Natural killer cell (primary cell): ENCODE results near the gene VAMP2. TPM values are rescaled to one million over a fixed set of nuclear protein-coding genes. Genes with fewer than 3 reads are reported as not detected.

Source experiments
- ATAC-seq, 3 donors: fragments of 150-1000 bp in 2 of 3; fragments of 200-7000 bp in 1 of 3; cut with Tn5 transposase; 1 replicate in 1 of 3; 2 replicates in 2 of 3; pipeline ENCODE4 v1.10.0; 2021; ENCODE audit warnings: mild to moderate bottlenecking in 2 of 3, moderate library complexity in 2 of 3
- DNase-seq, 2 donors: peaks; one replicate each; pipeline versions ENCODE4 v3.0.0 to v3.0.0-alpha.2; 2013 to 2021; ENCODE audit warnings: mixed read lengths in 1 of 2
- H3K27ac ChIP-seq: one replicate; pipeline ENCODE4 v1.5.1; 2013; ENCODE audit warnings: mild to moderate bottlenecking, low read length
- H3K27me3 ChIP-seq: one replicate; pipeline ENCODE4 v1.6.1; 2013; ENCODE audit warnings: low read length; ENCODE audit not compliant: control insufficient read depth, insufficient read depth
- H3K36me3 ChIP-seq: one replicate; pipeline ENCODE4 v1.6.1; 2013; ENCODE audit warnings: low read length; ENCODE audit not compliant: control insufficient read depth, insufficient read depth
- H3K4me1 ChIP-seq: one replicate; pipeline ENCODE4 v1.6.1; 2013; ENCODE audit warnings: low read length; ENCODE audit not compliant: control insufficient read depth, insufficient read depth
- H3K4me3 ChIP-seq: one replicate; pipeline ENCODE4 v1.5.1; 2013; ENCODE audit warnings: low read length
- H3K9me3 ChIP-seq: one replicate; pipeline ENCODE4 v1.6.1; 2013; ENCODE audit warnings: low read length; ENCODE audit not compliant: control insufficient read depth, insufficient read depth
- H3K27ac Mint-ChIP-seq, 2 donors: one replicate each; pipeline ENCODE4 v1.8.0; 2022; ENCODE audit warnings: mild to moderate bottlenecking in 2 of 2, mixed read lengths in 2 of 2, moderate library complexity in 1 of 2
- H3K27me3 Mint-ChIP-seq, 2 donors: one replicate each; pipeline ENCODE4 v1.8.0; 2022; ENCODE audit warnings: low read depth in 2 of 2, mixed read lengths in 2 of 2
- H3K36me3 Mint-ChIP-seq: one replicate; pipeline ENCODE4 v1.8.0; 2022; ENCODE audit warnings: mixed read lengths
- H3K4me1 Mint-ChIP-seq, 2 donors: one replicate each; pipeline ENCODE4 v1.8.0; 2022; ENCODE audit warnings: mixed read lengths in 2 of 2
- H3K4me3 Mint-ChIP-seq: one replicate; pipeline ENCODE4 v1.8.0; 2022; ENCODE audit warnings: mild to moderate bottlenecking, moderate library complexity, mixed read lengths
- H3K9me3 Mint-ChIP-seq, 2 donors: one replicate each; pipeline ENCODE4 v1.8.0; 2022; ENCODE audit warnings: mixed read lengths in 2 of 2
- CTCF ChIP-seq: fragments of 200-600 bp; IDR thresholded peaks from one replicate; pipeline ENCODE4 v1.8.0; 2022; ENCODE audit warnings: antibody characterized with exemption
- WGBS: methylation state at CpG from one replicate; pipeline ENCODE4 v1.1.7; 2013; ENCODE audit warnings: missing lambda C conversion rate; ENCODE audit not compliant: insufficient coverage; 5-methylcytosine and 5-hydroxymethylcytosine counted together
- intact Hi-C: fragments of 100-400 bp; cut with micrococcal nuclease; formaldehyde crosslinking; loops from one replicate; pipeline ENCODE4 v1.14.2; 2022
- total RNA-seq, 4 donors: library from RNA; stranded (reverse); fragments of 120-200 nt in 1 of 4; gene quantifications; one replicate each; pipeline versions ENCODE4 v1.2.3 to v1.2.4, GENCODE V29; 2013 to 2022

VAMP2 gene
- total RNA-seq, 3 donors from 2014 or later (not counting 1 experiment from before 2014, with no cell fraction given), result 191 to 315 (median 234) TPM

GRCh38 chr17:8151120-8151640 is 11.6 kb downstream of the VAMP2 start:
- Histone ChIP-seq H3K4me3 (peak overlapping the region; percentile 53), H3K36me3 (peaks cover 40% of the 10 kb centered on the region), H3K27me3 (no peaks in the 10 kb centered on the region), H3K9me3 (no peaks in the 10 kb centered on the region), H3K4me1 (peaks cover 68% of the 10 kb centered on the region), H3K27ac (peak overlapping the region; percentile 91)
- no peak for TF ChIP-seq CTCF
- DNase-seq (peak; percentile 89 to 96), ATAC-seq (peak; percentile 50 to 67 (median 62))
- intact Hi-C loops, result loop anchor here (1.0 to 10.0 kb wide), 2 partner anchors 13 to 804 kb away; no protein-coding TSS in a partner anchor
- 0% methylated on average over 38 of the region's 38 CpGs for WGBS
- H3K9me3 Mint-ChIP-seq, result no peaks in the 10 kb centered on the region
- H3K27ac Mint-ChIP-seq, result no peak overlapping the region
- H3K4me3 Mint-ChIP-seq, result peak overlapping the region; percentile 94
- peaks cover 15 to 30% of the 10 kb centered on the region in 2 donors for H3K4me1 Mint-ChIP-seq
- H3K36me3 Mint-ChIP-seq, result no peaks in the 10 kb centered on the region
- H3K27me3 Mint-ChIP-seq, result no peaks in the 10 kb centered on the region

- Mint-ChIP-seq H3K27ac (no peak overlapping the region), H3K4me1 (peaks cover 19 to 30% of the 10 kb centered on the region in 2 donors), H3K4me3 (peak overlapping the region; percentile 94), H3K9me3 (no peaks in the 10 kb centered on the region), H3K36me3 (no peaks in the 10 kb centered on the region), H3K27me3 (no peaks in the 10 kb centered on the region)
- H3K4me3 ChIP-seq, result peak overlapping the region; percentile 53
- H3K4me1 ChIP-seq, result peaks cover 62% of the 10 kb centered on the region
- DNase-seq (peak in 1 of 2 donors; percentile 27), ATAC-seq (no peak)
- H3K27ac ChIP-seq, result peak overlapping the region; percentile 68
- H3K27me3 ChIP-seq, result no peaks in the 10 kb centered on the region
- WGBS, result 80% methylated on average over 18 of the region's 18 CpGs
- intact Hi-C loops, result loop anchor here (1.0 to 10.0 kb wide), 2 partner anchors 12 to 804 kb away; no protein-coding TSS in a partner anchor
- H3K9me3 ChIP-seq, result no peaks in the 10 kb centered on the region
- TF ChIP-seq CTCF, result no peak
- H3K36me3 ChIP-seq, result peaks cover 47% of the 10 kb centered on the region
Observed at GRCh38 chr17:8150194-8151119, 12.3 kb downstream of the VAMP2 start.

GRCh38 chr17:8149419-8150193 is 13.1 kb downstream of the VAMP2 start:
- H3K9me3 ChIP-seq, result no peaks in the 10 kb centered on the region
- DNase-seq (peak in 1 of 2 donors; percentile 11), ATAC-seq (no peak)
- no peak overlapping the region for H3K4me3 ChIP-seq
- no peaks in the 10 kb centered on the region for H3K27me3 Mint-ChIP-seq
- 97% methylated on average over 29 of the region's 29 CpGs for WGBS
- no peaks in the 10 kb centered on the region for H3K9me3 Mint-ChIP-seq
- H3K4me1 ChIP-seq, result peaks cover 53% of the 10 kb centered on the region
- no peaks in the 10 kb centered on the region for H3K36me3 Mint-ChIP-seq
- no peak overlapping the region for H3K27ac Mint-ChIP-seq
- H3K27ac ChIP-seq, result no peak overlapping the region
- peaks cover 19 to 30% of the 10 kb centered on the region in 2 donors for H3K4me1 Mint-ChIP-seq
- TF ChIP-seq CTCF, result no peak
- H3K36me3 ChIP-seq, result peaks cover 49% of the 10 kb centered on the region
- intact Hi-C loops, result loop anchor here (10.0 kb wide), 1 partner anchor 805 kb away; no protein-coding TSS in a partner anchor
- H3K4me3 Mint-ChIP-seq, result peak overlapping the region; percentile 76
- no peaks in the 10 kb centered on the region for H3K27me3 ChIP-seq
